OCI-LY3 (cell line): ENCODE data around the gene HEATR3.

ENCODE experiments used
- H2AFZ ChIP-seq: fragments of 200-600, 300-600 bp; shearing (Covaris generic); 2 replicates; pipeline ENCODE4 v1.6.0; 2014; ENCODE audit warnings: antibody characterized with exemption, low read depth, low read length
- H3K27ac ChIP-seq: fragments of 200-600, 300-600 bp; sonication (generic); 2 replicates; pipeline ENCODE4 v1.5.1; 2014; ENCODE audit warnings: mild to moderate bottlenecking, low read length, moderate library complexity, mixed read lengths
- H3K27me3 ChIP-seq: fragments of 200-600, 300-600 bp; sonication (generic); 2 replicates; pipeline ENCODE4 v1.6.1; 2014; ENCODE audit warnings: low read depth, low read length, mixed read lengths
- H3K36me3 ChIP-seq: fragments of 200-600, 300-600 bp; sonication (generic); replicated peaks from 2 replicates; pipeline ENCODE3; 2014; ENCODE audit warnings: low read depth, low read length, mixed read lengths
- H3K4me1 ChIP-seq: fragments of 300-600, 200-600 bp; sonication (generic); 2 replicates; pipeline ENCODE4 v1.6.1; 2014; ENCODE audit warnings: low read length, mixed read lengths
- H3K4me2 ChIP-seq: fragments of 200-600, 300-600 bp; sonication (generic); 2 replicates; pipeline ENCODE4 v1.6.1; 2014; ENCODE audit warnings: low read length, mixed read lengths
- H3K4me3 ChIP-seq: fragments of 300-600, 200-600 bp; sonication (generic); 2 replicates; pipeline ENCODE4 v1.5.1; 2014; ENCODE audit warnings: antibody characterized with exemption, mild to moderate bottlenecking, low read length, moderate library complexity
- H3K79me2 ChIP-seq: fragments of 300-600, 200-600 bp; shearing (Covaris generic); 2 replicates; pipeline ENCODE4 v1.6.1; 2014; ENCODE audit warnings: mild to moderate bottlenecking, low read length, mixed read lengths
- H3K9ac ChIP-seq: fragments of 300-600, 200-600 bp; shearing (Covaris generic); 2 replicates; pipeline ENCODE4 v1.6.0; 2014; ENCODE audit warnings: mild to moderate bottlenecking, low read length, moderate library complexity
- H3K9me3 ChIP-seq: fragments of 200-600, 300-600 bp; shearing (Covaris generic); 2 replicates; pipeline ENCODE4 v1.6.1; 2014; ENCODE audit warnings: low read length, mixed read lengths; ENCODE audit not compliant: insufficient read depth
- H4K20me1 ChIP-seq: fragments of 200-600, 300-600 bp; sonication (generic); 2 replicates; pipeline ENCODE4 v1.6.1; 2016; ENCODE audit warnings: low read length, mixed read lengths; ENCODE audit not compliant: insufficient read depth
- CTCF ChIP-seq: fragments of 200-600, 300-600 bp; sonication (generic); IDR thresholded peaks from 2 replicates; pipeline ENCODE4 v1.5.1; 2014; ENCODE audit warnings: antibody characterized with exemption, low read length, low read depth
- EZH2phosphoT487 ChIP-seq: fragments of 200-600 bp; shearing (Covaris generic); IDR thresholded peaks from 2 replicates; pipeline ENCODE4 v1.6.1; 2018; ENCODE audit warnings: antibody characterized with exemption, mixed run types, low read depth

The HEATR3 gene

GRCh38 chr16:50056226-50056625, 9.5 kb upstream of the HEATR3 start:
- no peak overlapping the region for H3K9ac ChIP-seq
- no peaks in the 10 kb centered on the region for H4K20me1 ChIP-seq
- no peak overlapping the region for H3K4me2 ChIP-seq
- no peaks in the 10 kb centered on the region for H3K36me3 ChIP-seq
- 0 out of 2 replicates have a peak, but pooled peaks cover 3% of the 10 kb centered on the region for H3K9me3 ChIP-seq
- TF ChIP-seq CTCF (no peak), EZH2phosphoT487 (no peak)
- no peak overlapping the region for H3K4me3 ChIP-seq
- H3K4me1 ChIP-seq, result no peaks in the 10 kb centered on the region
- H2AFZ ChIP-seq, result no peak overlapping the region
- H3K79me2 ChIP-seq, result no peaks in the 10 kb centered on the region
- no peak overlapping the region for H3K27ac ChIP-seq
- H3K27me3 ChIP-seq, result no peaks in the 10 kb centered on the region

GRCh38 chr16:50058091-50058771, 7.5 kb upstream of the HEATR3 start:
- H3K4me2 ChIP-seq, result no peak overlapping the region
- H3K9me3 ChIP-seq, result 0 out of 2 replicates have a peak, but pooled peaks cover 3% of the 10 kb centered on the region
- no peak overlapping the region for H3K27ac ChIP-seq
- TF ChIP-seq EZH2phosphoT487 (no peak), CTCF (no peak)
- H3K4me1 ChIP-seq, result no peaks in the 10 kb centered on the region
- H3K27me3 ChIP-seq, result no peaks in the 10 kb centered on the region
- H4K20me1 ChIP-seq, result no peaks in the 10 kb centered on the region
- H2AFZ ChIP-seq, result no peak overlapping the region
- H3K9ac ChIP-seq, result no peak overlapping the region
- no peak overlapping the region for H3K4me3 ChIP-seq
- no peaks in the 10 kb centered on the region for H3K79me2 ChIP-seq
- no peaks in the 10 kb centered on the region for H3K36me3 ChIP-seq

GRCh38 chr16:50059111-50059510, 6.7 kb upstream of the HEATR3 start:
- H4K20me1 ChIP-seq, result no peaks in the 10 kb centered on the region
- H3K9ac ChIP-seq, result no peak overlapping the region
- H3K27me3 ChIP-seq, result no peaks in the 10 kb centered on the region
- TF ChIP-seq EZH2phosphoT487 (no peak), CTCF (no peak)
- H3K36me3 ChIP-seq, result no peaks in the 10 kb centered on the region
- H2AFZ ChIP-seq, result no peak overlapping the region
- no peak overlapping the region for H3K4me2 ChIP-seq
- H3K4me1 ChIP-seq, result no peaks in the 10 kb centered on the region
- H3K27ac ChIP-seq, result no peak overlapping the region
- 0 out of 2 replicates have a peak, but pooled peaks cover 3% of the 10 kb centered on the region for H3K9me3 ChIP-seq
- no peaks in the 10 kb centered on the region for H3K79me2 ChIP-seq
- no peak overlapping the region for H3K4me3 ChIP-seq

GRCh38 chr16:50059669-50060068, 6.1 kb upstream of the HEATR3 start:
- Histone ChIP-seq H3K9me3 (0 out of 2 replicates have a peak, but pooled peaks cover 3% of the 10 kb centered on the region), H3K9ac (no peak overlapping the region), H3K27ac (no peak overlapping the region), H3K4me2 (no peak overlapping the region), H3K27me3 (no peaks in the 10 kb centered on the region), H4K20me1 (no peaks in the 10 kb centered on the region), H3K36me3 (no peaks in the 10 kb centered on the region), H3K4me1 (no peaks in the 10 kb centered on the region), H3K4me3 (no peak overlapping the region), H2AFZ (no peak overlapping the region), H3K79me2 (no peaks in the 10 kb centered on the region)
- no peak for TF ChIP-seq EZH2phosphoT487
- no peak for TF ChIP-seq CTCF
